DOHH2 (cell line): Measurements from ENCODE around the gene AQP6.

ENCODE experiments used
- H3F3A ChIP-seq: fragments of 200-600 bp; sonication (generic), shearing (Covaris generic); 2 replicates; pipeline ENCODE4 v1.6.0; 2016; ENCODE audit warnings: antibody characterized with exemption, mild to moderate bottlenecking; ENCODE audit not compliant: control insufficient read depth, insufficient read depth
- H3K27ac ChIP-seq: fragments of 200-600 bp; sonication (generic); 2 replicates; pipeline ENCODE4 v1.5.1; 2014; ENCODE audit warnings: low read depth, mild to moderate bottlenecking, low read length, moderate library complexity
- H3K27me3 ChIP-seq: fragments of 200-600 bp; sonication (generic); 2 replicates; pipeline ENCODE4 v1.6.1; 2014; ENCODE audit warnings: mild to moderate bottlenecking, low read length, mixed read lengths; ENCODE audit not compliant: control insufficient read depth
- H3K36me3 ChIP-seq: fragments of 200-600 bp; sonication (generic); 2 replicates; pipeline ENCODE4 v1.6.1; 2014; ENCODE audit warnings: mild to moderate bottlenecking, low read length, moderate library complexity, mixed read lengths; ENCODE audit not compliant: control insufficient read depth
- H3K4me1 ChIP-seq: fragments of 200-600 bp; sonication (generic); 2 replicates; pipeline ENCODE4 v1.6.1; 2014; ENCODE audit warnings: mild to moderate bottlenecking, low read length, mixed read lengths; ENCODE audit not compliant: control insufficient read depth
- H3K4me2 ChIP-seq: fragments of 200-600 bp; sonication (generic); 2 replicates; pipeline ENCODE4 v1.6.0; 2014; ENCODE audit warnings: mild to moderate bottlenecking, low read length, moderate library complexity
- H3K4me3 ChIP-seq: fragments of 200-600 bp; sonication (generic); 2 replicates; pipeline ENCODE4 v1.5.1; 2014; ENCODE audit warnings: mild to moderate bottlenecking, low read length, mixed read lengths
- H3K79me2 ChIP-seq: fragments of 200-600 bp; sonication (generic); 2 replicates; pipeline ENCODE4 v1.6.1; 2014; ENCODE audit warnings: mild to moderate bottlenecking, low read length, mixed read lengths; ENCODE audit not compliant: control insufficient read depth
- H3K9me2 ChIP-seq: fragments of 200-600 bp; sonication (generic); replicated peaks from 2 replicates; pipeline ENCODE4 v1.6.1; 2014; ENCODE audit warnings: mild to moderate bottlenecking, low read length, mixed read lengths; ENCODE audit not compliant: control insufficient read depth
- H3K9me3 ChIP-seq: fragments of 200-600 bp; sonication (generic); 2 replicates; pipeline ENCODE4 v1.6.1; 2014; ENCODE audit warnings: antibody characterized with exemption, low read length, mixed read lengths; ENCODE audit not compliant: control insufficient read depth, insufficient read depth
- H4K20me1 ChIP-seq: fragments of 200-600 bp; sonication (generic); 2 replicates; pipeline ENCODE4 v1.6.0; 2014; ENCODE audit warnings: low read depth, mild to moderate bottlenecking, antibody characterized with exemption, low read length, moderate library complexity; ENCODE audit not compliant: control insufficient read depth, insufficient read depth
- CTCF ChIP-seq: fragments of 200-600 bp; sonication (generic); IDR thresholded peaks from one replicate; pipeline ENCODE4 v1.5.1; 2014; ENCODE audit warnings: antibody characterized with exemption, mild to moderate bottlenecking, low read depth, low read length; ENCODE audit not compliant: poor library complexity, severe bottlenecking
- EZH2phosphoT487 ChIP-seq: fragments of 200-600 bp; sonication (generic); IDR thresholded peaks from 2 replicates; pipeline ENCODE4 v1.6.1; 2017; ENCODE audit warnings: borderline replicate concordance, mild to moderate bottlenecking, antibody characterized with exemption, low read length, moderate library complexity, mixed read lengths

Gene AQP6

GRCh38 chr12:49932533-49933130 lies 40.1 kb upstream of the AQP6 start:
- Histone ChIP-seq H3K79me2 (no peaks in the 10 kb centered on the region), H3K27me3 (peaks cover 25% of the 10 kb centered on the region), H3K4me2 (no peak overlapping the region), H3K9me2 (no peaks in the 10 kb centered on the region), H3K4me1 (no peaks in the 10 kb centered on the region), H3K4me3 (no peak overlapping the region), H4K20me1 (no peaks in the 10 kb centered on the region), H3K36me3 (no peaks in the 10 kb centered on the region), H3K27ac (no peak overlapping the region), H3K9me3 (no peaks in the 10 kb centered on the region), H3F3A (no peaks in the 10 kb centered on the region)
- TF ChIP-seq EZH2phosphoT487 = no peak
- no peak for TF ChIP-seq CTCF

GRCh38 chr12:49933796-49934195 lies 39.0 kb upstream of the AQP6 start:
- Histone ChIP-seq H3K9me2 (no peaks in the 10 kb centered on the region), H3K4me2 (no peak overlapping the region), H3K9me3 (no peaks in the 10 kb centered on the region), H4K20me1 (no peaks in the 10 kb centered on the region), H3K36me3 (no peaks in the 10 kb centered on the region), H3K79me2 (no peaks in the 10 kb centered on the region), H3K4me1 (no peaks in the 10 kb centered on the region), H3K27ac (no peak overlapping the region), H3K27me3 (peaks cover 22% of the 10 kb centered on the region), H3K4me3 (no peak overlapping the region), H3F3A (no peaks in the 10 kb centered on the region)
- no peak for TF ChIP-seq EZH2phosphoT487
- TF ChIP-seq CTCF = no peak

- H3K4me3 ChIP-seq = no peak overlapping the region
- no peaks in the 10 kb centered on the region for H3K79me2 ChIP-seq
- H3K4me1 ChIP-seq = no peaks in the 10 kb centered on the region
- no peak overlapping the region for H3K27ac ChIP-seq
- TF ChIP-seq CTCF (no peak), EZH2phosphoT487 (no peak)
- no peaks in the 10 kb centered on the region for H3K9me3 ChIP-seq
- H3K36me3 ChIP-seq = no peaks in the 10 kb centered on the region
- H3K27me3 ChIP-seq = peaks cover 20% of the 10 kb centered on the region
- no peak overlapping the region for H3K4me2 ChIP-seq
- H3F3A ChIP-seq = no peaks in the 10 kb centered on the region
- no peaks in the 10 kb centered on the region for H4K20me1 ChIP-seq
- no peaks in the 10 kb centered on the region for H3K9me2 ChIP-seq
Measured at GRCh38 chr12:49934505-49934904, 38.2 kb upstream of the AQP6 start.
